Mucosa of stomach (tissue), 1 donor: Measurements from ENCODE around the gene THAP11.
"Not testable (repeated sequence)": the region's sequence is repeated elsewhere in the genome, so short reads cannot be mapped to it uniquely, and the experiment has no call there.

Source experiments
- H3K27me3 ChIP-seq: one replicate; pipeline ENCODE4 v1.7.0; 2013; ENCODE audit warnings: mild to moderate bottlenecking, low read length; ENCODE audit not compliant: control insufficient read depth, insufficient read depth
- H3K36me3 ChIP-seq: one replicate; pipeline ENCODE4 v1.7.0; 2013; ENCODE audit warnings: low read length; ENCODE audit not compliant: control insufficient read depth, insufficient read depth
- H3K4me1 ChIP-seq: one replicate; pipeline ENCODE4 v1.7.0; 2013; ENCODE audit warnings: mild to moderate bottlenecking, low read length; ENCODE audit not compliant: control insufficient read depth, insufficient read depth
- H3K4me3 ChIP-seq: one replicate; pipeline ENCODE4 v1.7.0; 2013; ENCODE audit warnings: low read length
- H3K9ac ChIP-seq: one replicate; pipeline ENCODE4 v1.7.0; 2013; ENCODE audit warnings: mild to moderate bottlenecking, low read length, moderate library complexity
- H3K9me3 ChIP-seq: one replicate; pipeline ENCODE4 v1.7.0; 2013; ENCODE audit warnings: mild to moderate bottlenecking, low read length, moderate library complexity; ENCODE audit not compliant: control insufficient read depth
- donor health status: Pancreatic carcinoma.

Gene THAP11

DNA sequence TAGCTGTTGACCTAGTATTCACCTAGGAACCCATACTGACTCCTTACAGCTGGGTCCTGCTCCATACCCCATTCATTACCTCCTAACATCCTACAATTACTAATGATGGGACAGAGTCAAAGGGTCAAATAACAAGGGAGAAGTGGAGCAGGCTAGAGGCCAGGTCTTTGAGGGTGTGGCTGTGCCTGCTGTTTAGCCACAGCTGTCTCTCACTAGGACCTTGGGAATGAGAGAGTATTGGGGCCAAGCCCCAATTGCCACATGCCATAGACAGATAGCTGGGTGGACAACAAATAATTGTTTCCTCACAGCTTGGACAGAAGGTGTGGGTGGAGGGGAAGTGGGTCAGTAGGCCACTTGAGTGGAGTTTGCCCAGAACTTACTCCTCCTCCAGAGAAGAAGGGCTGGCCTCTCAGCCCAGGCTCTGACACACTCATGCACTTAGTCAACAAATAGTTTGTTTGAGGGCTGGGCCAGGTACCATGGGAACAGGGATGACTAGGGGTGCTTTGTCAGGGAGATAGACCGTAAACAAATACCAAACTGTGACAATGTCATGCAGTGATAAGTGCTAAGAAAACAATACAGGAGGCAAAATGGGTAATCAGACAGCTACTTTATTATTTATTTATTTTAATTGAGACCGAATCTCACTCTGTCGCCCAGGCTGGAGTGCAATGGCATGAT lies 15.6 kb downstream of the THAP11 start:
- Histone ChIP-seq H3K9me3 (no peaks in the 10 kb centered on the region), H3K4me1 (peaks cover 50% of the 10 kb centered on the region), H3K4me3 (no peak overlapping the region), H3K36me3 (no peaks in the 10 kb centered on the region), H3K27me3 (no peaks in the 10 kb centered on the region), H3K9ac (peak overlapping the region; percentile 63)

DNA sequence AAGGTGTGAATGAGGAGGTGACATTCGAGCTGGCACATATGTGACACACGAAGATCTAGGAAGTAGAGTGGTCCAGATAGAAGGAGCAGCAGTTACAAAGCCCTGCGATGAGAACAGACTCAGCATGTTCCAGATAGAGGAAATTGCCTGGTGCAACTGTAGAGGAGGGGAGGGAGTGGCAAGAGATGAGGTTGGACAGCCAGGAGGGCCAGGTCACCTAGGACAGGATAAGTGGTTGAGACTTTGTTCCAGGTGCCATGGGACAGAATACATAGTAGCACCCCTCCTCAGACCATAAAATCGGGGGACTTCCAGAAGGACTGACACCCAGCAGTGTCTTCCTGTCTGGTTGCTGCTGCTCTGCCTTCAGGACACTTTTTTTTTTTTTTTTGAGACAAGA lies 16.4 kb downstream of the THAP11 start:
- H3K27me3 ChIP-seq = no peaks in the 10 kb centered on the region
- H3K4me3 ChIP-seq = no peak overlapping the region
- H3K36me3 ChIP-seq = no peaks in the 10 kb centered on the region
- H3K9me3 ChIP-seq = no peaks in the 10 kb centered on the region
- H3K4me1 ChIP-seq = peaks cover 58% of the 10 kb centered on the region
- H3K9ac ChIP-seq = peak overlapping the region; percentile 63

DNA sequence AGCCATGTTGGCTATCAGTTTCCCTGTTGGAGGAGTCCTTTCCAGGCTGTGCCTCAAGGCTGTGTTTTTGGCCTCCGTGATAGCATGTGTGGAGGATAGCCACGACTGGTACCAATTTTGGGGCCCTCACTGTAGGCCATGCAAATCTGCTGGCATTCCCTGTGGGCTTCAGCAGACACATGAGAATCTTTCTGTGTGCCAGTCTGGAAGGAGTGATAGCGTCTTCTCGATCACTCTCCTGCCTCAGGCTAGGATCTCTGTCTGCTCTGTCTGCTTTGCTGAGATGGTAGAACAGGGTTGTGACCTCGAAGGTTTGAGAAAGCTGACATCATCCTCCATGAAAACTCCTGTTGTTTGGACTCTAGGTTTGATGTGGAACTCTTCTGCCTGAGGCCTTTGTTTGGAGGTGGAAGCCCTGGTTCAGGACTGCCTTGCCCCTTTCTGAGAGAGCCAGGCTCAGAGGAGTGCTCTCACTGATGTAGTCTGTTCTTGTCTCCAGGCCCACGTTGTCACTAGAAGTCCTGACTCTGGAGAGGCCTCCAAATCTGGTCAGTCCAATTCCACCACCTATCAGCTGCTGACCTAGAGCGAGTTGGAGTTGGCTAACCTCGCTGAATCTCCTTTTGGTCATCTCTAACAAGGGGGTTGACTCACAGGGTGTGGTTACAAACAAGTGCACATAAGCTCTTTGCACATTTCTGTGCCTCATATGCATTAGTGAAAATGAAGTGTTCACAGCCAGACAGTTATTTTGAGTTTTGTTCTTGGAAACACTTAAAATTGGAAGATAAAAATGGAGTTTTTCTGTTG lies 18.7 kb downstream of the THAP11 start:
- Histone ChIP-seq H3K27me3 (no peaks in the 10 kb centered on the region), H3K36me3 (no peaks in the 10 kb centered on the region), H3K4me1 (peaks cover 65% of the 10 kb centered on the region), H3K4me3 (no peak overlapping the region), H3K9ac (no peak overlapping the region), H3K9me3 (no peaks in the 10 kb centered on the region)

DNA sequence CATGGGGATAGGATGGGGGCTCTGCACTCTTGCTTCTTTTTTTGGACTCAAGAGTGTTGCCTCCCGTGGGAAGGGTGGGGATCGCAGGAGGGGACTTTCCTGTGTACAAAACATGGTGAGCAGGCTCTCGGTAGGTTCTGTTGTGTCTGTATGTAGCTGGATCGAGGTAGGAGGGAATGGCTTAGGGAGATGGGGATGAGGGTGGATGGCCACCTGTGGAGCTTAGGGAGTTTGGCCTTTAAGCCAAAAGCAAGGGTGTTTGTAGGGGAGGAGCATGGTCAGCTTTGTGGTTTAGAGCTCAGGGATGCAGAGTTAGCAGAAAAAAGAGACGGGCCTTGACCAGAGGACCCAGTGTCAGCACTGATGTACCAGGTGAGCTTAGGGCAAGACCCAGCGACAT lies 19.8 kb downstream of the THAP11 start:
- Histone ChIP-seq H3K4me1 (peaks cover 60% of the 10 kb centered on the region), H3K9me3 (no peaks in the 10 kb centered on the region), H3K9ac (no peak overlapping the region), H3K4me3 (no peak overlapping the region), H3K36me3 (no peaks in the 10 kb centered on the region), H3K27me3 (no peaks in the 10 kb centered on the region)

DNA sequence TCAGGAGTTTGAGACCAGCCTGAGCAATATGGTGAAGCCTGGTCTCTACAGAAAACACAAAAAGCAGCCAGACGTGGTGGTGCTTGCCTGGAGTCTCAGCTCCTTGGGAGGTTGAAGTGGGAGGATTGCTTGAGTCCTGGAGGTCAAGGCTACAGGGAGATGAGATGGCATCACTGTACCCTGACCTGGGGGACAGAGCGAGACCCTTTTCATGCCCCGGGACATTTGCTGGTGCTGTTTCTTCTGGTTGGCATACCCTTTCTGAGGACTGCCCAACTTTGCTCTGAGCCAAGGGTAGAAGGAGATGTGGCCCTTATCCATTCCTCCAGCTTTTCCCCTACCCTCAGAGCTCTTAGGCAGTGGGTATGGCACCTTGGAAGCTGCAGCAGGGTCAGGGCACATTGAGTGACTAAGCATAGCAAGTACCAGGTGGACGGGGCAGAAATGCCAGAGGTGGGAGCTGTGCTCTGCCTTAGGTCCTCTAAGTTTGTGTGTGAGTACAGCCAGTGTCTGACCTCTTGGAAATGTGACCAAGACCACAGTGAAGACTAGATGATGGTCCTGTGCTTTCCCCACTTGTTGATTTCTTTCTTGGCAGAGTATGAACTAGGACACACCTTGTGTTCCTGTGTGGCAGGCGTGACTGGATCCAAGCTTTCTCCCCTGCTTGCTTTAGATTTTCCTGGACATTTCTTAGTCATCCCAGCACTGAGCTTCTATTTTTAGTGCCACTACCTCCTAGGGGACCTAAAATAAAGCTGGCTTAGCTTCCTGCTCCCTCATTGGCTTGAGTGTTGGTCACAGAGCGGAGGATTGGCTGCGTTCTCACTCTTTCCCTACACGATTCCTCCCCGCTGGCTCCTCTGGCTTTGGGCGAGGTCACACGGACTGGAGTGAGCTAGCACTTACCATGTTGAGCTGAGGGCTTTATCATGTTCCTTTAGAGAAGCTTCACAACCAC lies 20.8 kb downstream of the THAP11 start:
- Histone ChIP-seq H3K36me3 (no peaks in the 10 kb centered on the region), H3K4me1 (peaks cover 50% of the 10 kb centered on the region), H3K9ac (peak overlapping the region; percentile 32), H3K4me3 (no peak overlapping the region), H3K27me3 (no peaks in the 10 kb centered on the region), H3K9me3 (no peaks in the 10 kb centered on the region)

DNA sequence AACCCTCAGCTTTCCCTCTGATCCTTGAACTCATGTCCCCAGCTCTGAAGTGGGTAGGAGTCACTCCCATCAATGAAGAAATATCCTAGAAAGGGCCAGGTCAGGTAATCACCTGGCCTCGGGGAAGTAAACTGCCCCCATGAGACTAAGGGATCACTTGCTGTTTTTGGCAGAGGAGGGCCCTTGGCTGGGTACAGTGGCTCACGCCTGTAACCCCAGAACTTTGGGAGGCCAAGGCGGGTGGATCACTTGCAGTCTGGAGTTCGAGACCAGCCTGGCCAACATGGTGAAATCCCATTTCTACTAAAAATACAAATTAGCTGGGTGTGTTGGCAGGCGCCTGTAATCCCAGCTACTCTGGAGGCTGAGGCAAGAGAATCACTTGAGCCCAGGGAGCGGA lies 21.9 kb downstream of the THAP11 start:
- H3K9ac ChIP-seq, H3K9me3 ChIP-seq, H3K27me3 ChIP-seq, H3K4me3 ChIP-seq, H3K36me3 ChIP-seq: not testable (repeated sequence)
- H3K4me1 ChIP-seq = peaks cover 42% of the 10 kb centered on the region

DNA sequence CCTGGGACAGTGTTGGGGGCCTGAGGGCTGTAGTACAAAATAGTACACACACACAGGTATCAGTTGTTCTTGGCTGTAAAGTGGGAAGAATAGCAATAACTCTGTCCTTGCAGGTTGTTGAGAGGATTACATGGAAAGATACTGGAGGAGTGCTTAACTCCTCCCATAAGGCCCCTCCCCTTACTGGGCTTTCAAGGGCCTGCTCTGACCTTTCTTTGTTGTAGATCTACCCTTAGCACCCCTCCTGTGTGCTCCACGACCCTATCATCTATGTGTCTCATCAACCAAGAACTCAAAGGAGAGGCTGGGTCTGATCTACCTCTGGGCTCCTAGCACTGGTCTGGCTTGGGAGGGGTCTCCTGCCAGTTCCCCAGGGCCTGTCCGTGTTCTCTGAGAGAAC lies 22.5 kb downstream of the THAP11 start:
- Histone ChIP-seq H3K36me3 (peaks cover 4% of the 10 kb centered on the region), H3K4me3 (no peak overlapping the region), H3K9ac (no peak overlapping the region), H3K9me3 (no peaks in the 10 kb centered on the region), H3K27me3 (no peaks in the 10 kb centered on the region), H3K4me1 (peaks cover 42% of the 10 kb centered on the region)

DNA sequence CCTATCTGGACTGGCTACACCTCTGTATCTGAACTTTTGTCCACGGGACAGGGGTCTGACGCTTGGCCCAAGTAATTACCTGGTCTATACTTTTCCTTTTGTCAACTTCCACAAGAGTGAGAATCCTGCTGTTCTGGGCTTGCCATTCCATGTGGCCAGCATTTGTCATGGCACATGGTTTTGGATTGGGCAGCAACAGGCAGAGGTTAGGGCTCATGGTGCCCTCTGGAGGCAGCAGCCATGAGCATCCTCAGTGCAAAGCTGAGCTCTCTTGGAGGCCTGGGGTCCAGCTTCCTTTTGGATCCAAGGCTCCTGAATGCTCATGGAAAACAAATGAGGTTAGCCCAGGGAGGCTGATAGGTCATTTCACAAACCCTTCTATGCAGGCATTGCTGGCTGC lies 23.2 kb downstream of the THAP11 start:
- peaks cover 39% of the 10 kb centered on the region for H3K4me1 ChIP-seq
- H3K9me3 ChIP-seq = no peaks in the 10 kb centered on the region
- H3K4me3 ChIP-seq = no peak overlapping the region
- H3K27me3 ChIP-seq = no peaks in the 10 kb centered on the region
- no peak overlapping the region for H3K9ac ChIP-seq
- H3K36me3 ChIP-seq = peaks cover 4% of the 10 kb centered on the region

DNA sequence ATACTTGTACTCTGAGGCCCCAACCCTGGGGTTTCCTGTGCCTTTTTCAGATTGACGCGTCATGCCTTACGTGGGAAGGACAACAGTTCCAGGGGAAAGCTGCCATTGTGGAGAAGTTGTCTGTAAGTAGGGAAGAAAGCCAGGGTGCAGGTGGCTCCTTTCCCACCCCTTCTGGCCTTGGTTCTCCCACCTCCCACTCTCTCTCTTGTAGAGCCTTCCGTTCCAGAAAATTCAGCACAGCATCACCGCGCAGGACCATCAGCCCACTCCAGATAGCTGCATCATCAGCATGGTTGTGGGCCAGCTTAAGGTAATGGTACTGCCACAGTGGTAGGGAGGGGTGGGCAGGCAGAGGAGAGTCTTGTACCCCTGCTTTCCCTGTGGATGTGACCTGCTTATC lies 26.2 kb downstream of the THAP11 start:
- no peak overlapping the region for H3K9ac ChIP-seq
- peaks cover 4% of the 10 kb centered on the region for H3K36me3 ChIP-seq
- no peak overlapping the region for H3K4me3 ChIP-seq
- H3K9me3 ChIP-seq = no peaks in the 10 kb centered on the region
- H3K4me1 ChIP-seq = peaks cover 17% of the 10 kb centered on the region
- no peaks in the 10 kb centered on the region for H3K27me3 ChIP-seq

DNA sequence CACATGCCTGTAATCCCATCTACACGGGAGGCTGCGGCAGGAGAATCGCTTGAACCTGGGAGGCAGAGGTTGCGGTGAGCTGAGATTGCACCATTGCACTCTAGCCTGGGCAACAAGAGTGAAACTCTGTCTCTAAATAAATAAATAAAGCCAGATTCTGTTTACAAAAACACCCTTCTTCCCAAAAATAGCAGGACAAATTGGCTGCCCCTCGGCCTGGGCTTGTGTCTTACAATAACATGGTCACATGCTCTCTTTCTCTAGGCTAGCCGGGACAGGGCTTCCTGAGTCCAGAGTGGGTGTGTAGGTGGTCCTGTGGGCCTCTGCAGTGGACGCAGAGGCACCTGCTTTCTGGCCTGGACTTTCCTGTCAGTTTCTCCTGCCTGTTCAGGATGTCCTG lies 27.5 kb downstream of the THAP11 start:
- Histone ChIP-seq H3K36me3 (peaks cover 4% of the 10 kb centered on the region), H3K4me3 (no peak overlapping the region), H3K27me3 (no peaks in the 10 kb centered on the region), H3K4me1 (peaks cover 17% of the 10 kb centered on the region), H3K9ac (no peak overlapping the region), H3K9me3 (no peaks in the 10 kb centered on the region)

DNA sequence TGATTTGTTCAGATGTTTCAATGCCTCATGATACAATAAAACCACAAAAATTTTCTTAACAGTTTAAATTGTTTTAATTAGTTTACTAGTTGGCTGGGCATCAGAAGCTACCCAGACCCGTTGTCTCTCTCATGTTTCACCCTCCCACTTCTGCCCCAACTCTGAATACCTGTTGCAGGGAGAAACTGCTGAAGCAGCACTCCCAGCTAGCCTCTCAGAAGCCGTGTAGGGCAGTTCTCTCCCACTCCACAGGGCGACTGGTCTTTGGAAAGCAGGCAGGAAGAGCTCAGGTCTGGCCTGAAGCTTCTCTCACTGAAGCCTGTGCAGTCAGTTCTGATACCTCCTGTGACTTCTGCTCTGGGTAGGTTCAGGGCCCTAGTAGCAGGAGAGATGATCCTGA lies 29.1 kb downstream of the THAP11 start:
- Histone ChIP-seq H3K4me3 (no peak overlapping the region), H3K9ac (no peak overlapping the region), H3K4me1 (peaks cover 24% of the 10 kb centered on the region), H3K27me3 (no peaks in the 10 kb centered on the region), H3K36me3 (peaks cover 4% of the 10 kb centered on the region), H3K9me3 (no peaks in the 10 kb centered on the region)
